GM11168 (cell line): Measurements from ENCODE around the gene MRPS2.
"Not testable (repeated sequence)": the region's sequence is repeated elsewhere in the genome, so short reads cannot be mapped to it uniquely, and the experiment has no call there.

Experiments used
- in situ Hi-C: fragments of 300-500 bp; cut with MboI; formaldehyde crosslinking; loops from one replicate; pipeline ENCODE4 v1.12.0; 2022; ENCODE audit warnings: low sequenced_read_pairs; ENCODE audit not compliant: unreplicated experiment

Gene MRPS2

GRCh38 chr9:135500525-135501260, at the start of gene MRPS2:
TSS of gene MRPS2 (plus strand) at chr9:135500682. CDS start at chr9:135500711, 29 bp downstream.
- in situ Hi-C loops = no loop called here

- in situ Hi-C loops = no loop called here
These were observed 49.5 kb upstream of the MRPS2 start for GRCh38 chr9:135450956-135451355.

- in situ Hi-C loops = not testable (repeated sequence)
These were observed 48.6 kb upstream of the MRPS2 start for GRCh38 chr9:135451909-135452308.

- in situ Hi-C loops = no loop called here
These were observed 45.7 kb upstream of the MRPS2 start for GRCh38 chr9:135454737-135455136.

GRCh38 chr9:135455401-135456030, 45.0 kb upstream of the MRPS2 start:
- in situ Hi-C loops = no loop called here

- in situ Hi-C loops = no loop called here
These were observed 43.9 kb upstream of the MRPS2 start for GRCh38 chr9:135456436-135457104.

- in situ Hi-C loops = not testable (repeated sequence)
These were observed 42.0 kb upstream of the MRPS2 start for GRCh38 chr9:135458478-135458877.

GRCh38 chr9:135461936-135462335, 38.5 kb upstream of the MRPS2 start:
- in situ Hi-C loops = no loop called here

GRCh38 chr9:135463140-135463539, 37.3 kb upstream of the MRPS2 start:
- in situ Hi-C loops = no loop called here

- in situ Hi-C loops = no loop called here
These were observed 36.3 kb upstream of the MRPS2 start for GRCh38 chr9:135464181-135464580.

- in situ Hi-C loops = no loop called here
These were observed 31.5 kb upstream of the MRPS2 start for GRCh38 chr9:135468854-135469521.

- in situ Hi-C loops = no loop called here
These were observed 28.5 kb upstream of the MRPS2 start for GRCh38 chr9:135471791-135472640.

GRCh38 chr9:135473972-135474543, 26.4 kb upstream of the MRPS2 start:
- in situ Hi-C loops = no loop called here

- in situ Hi-C loops = no loop called here
These were observed 25.6 kb upstream of the MRPS2 start for GRCh38 chr9:135474915-135475314.

GRCh38 chr9:135476561-135477355, 23.7 kb upstream of the MRPS2 start:
- in situ Hi-C loops = no loop called here

GRCh38 chr9:135478191-135478590, 22.3 kb upstream of the MRPS2 start:
- in situ Hi-C loops = no loop called here

- in situ Hi-C loops = no loop called here
These were observed 21.5 kb upstream of the MRPS2 start for GRCh38 chr9:135478829-135479468.

GRCh38 chr9:135479469-135480052, 20.9 kb upstream of the MRPS2 start, which contains the start of gene PPP1R26:
TSS of gene PPP1R26 (plus strand) at chr9:135479782. CDS start at chr9:135484511, 4,729 bp downstream.
- in situ Hi-C loops = no loop called here
